ENCODE data around the gene CNGA3.

The CNGA3 gene

GRCh38 chr2:98327776-98328175, 18.5 kb upstream of the CNGA3 start:
- no peaks in the 10 kb centered on the region for H3K9me3 ChIP-seq (ENCODE audit: control insufficient read depth, insufficient read depth, low read length)
- WGBS (ENCODE audit: insufficient coverage, insufficient read length): no CpG with 5 or more reads among the region's 4 CpGs
- no peaks in the 10 kb centered on the region for H3K4me1 ChIP-seq (ENCODE audit: control insufficient read depth, insufficient read depth, low read length)
- DNase-seq (ENCODE audit: low read depth, low spot score): no peak
- no peak overlapping the region for H3K4me3 ChIP-seq (ENCODE audit: low read length)
- H3K36me3 ChIP-seq (ENCODE audit: control insufficient read depth, insufficient read depth, low read length): no peaks in the 10 kb centered on the region
- no peak overlapping the region for H3K27ac ChIP-seq (ENCODE audit: low read length)
- no peaks in the 10 kb centered on the region for H3K27me3 ChIP-seq (ENCODE audit: control insufficient read depth, insufficient read depth, low read length)

GRCh38 chr2:98329549-98329948, 16.7 kb upstream of the CNGA3 start:
- Histone ChIP-seq H3K4me1 (ENCODE audit: control insufficient read depth, insufficient read depth, low read length) (peaks cover 6% of the 10 kb centered on the region; the same call in 1 of the 2 replicates), H3K4me3 (ENCODE audit: low read length) (no peak overlapping the region), H3K36me3 (ENCODE audit: control insufficient read depth, insufficient read depth, low read length) (no peaks in the 10 kb centered on the region), H3K27ac (ENCODE audit: low read length) (no peak overlapping the region), H3K9me3 (ENCODE audit: control insufficient read depth, insufficient read depth, low read length) (no peaks in the 10 kb centered on the region), H3K27me3 (ENCODE audit: control insufficient read depth, insufficient read depth, low read length) (0 out of 2 replicates have a peak, but pooled peaks cover 1% of the 10 kb centered on the region)
- no CpG with 5 or more reads among the region's 4 CpGs for WGBS (ENCODE audit: insufficient coverage, insufficient read length)
- DNase-seq (ENCODE audit: low read depth, low spot score): no peak

GRCh38 chr2:98332989-98333388, 13.3 kb upstream of the CNGA3 start:
- Histone ChIP-seq H3K27ac (ENCODE audit: low read length) (no peak overlapping the region), H3K27me3 (ENCODE audit: control insufficient read depth, insufficient read depth, low read length) (0 out of 2 replicates have a peak, but pooled peaks cover 1% of the 10 kb centered on the region), H3K9me3 (ENCODE audit: control insufficient read depth, insufficient read depth, low read length) (no peaks in the 10 kb centered on the region), H3K4me1 (ENCODE audit: control insufficient read depth, insufficient read depth, low read length) (peaks cover 8% of the 10 kb centered on the region; the same call in 1 of the 2 replicates), H3K4me3 (ENCODE audit: low read length) (no peak overlapping the region), H3K36me3 (ENCODE audit: control insufficient read depth, insufficient read depth, low read length) (no peaks in the 10 kb centered on the region)
- no CpG with 5 or more reads among the region's 5 CpGs for WGBS (ENCODE audit: insufficient coverage, insufficient read length)
- no peak for DNase-seq (ENCODE audit: low read depth, low spot score)

GRCh38 chr2:98333922-98334321, 12.3 kb upstream of the CNGA3 start:
- H3K27ac ChIP-seq (ENCODE audit: low read length): no peak overlapping the region
- no peaks in the 10 kb centered on the region for H3K9me3 ChIP-seq (ENCODE audit: control insufficient read depth, insufficient read depth, low read length)
- no peak overlapping the region for H3K4me3 ChIP-seq (ENCODE audit: low read length)
- 0 out of 2 replicates have a peak, but pooled peaks cover 1% of the 10 kb centered on the region for H3K27me3 ChIP-seq (ENCODE audit: control insufficient read depth, insufficient read depth, low read length)
- H3K4me1 ChIP-seq (ENCODE audit: control insufficient read depth, insufficient read depth, low read length): peaks cover 8% of the 10 kb centered on the region; the same call in 1 of the 2 replicates
- no CpG with 5 or more reads among the region's 2 CpGs for WGBS (ENCODE audit: insufficient coverage, insufficient read length)
- H3K36me3 ChIP-seq (ENCODE audit: control insufficient read depth, insufficient read depth, low read length): no peaks in the 10 kb centered on the region
- no peak for DNase-seq (ENCODE audit: low read depth, low spot score)

- WGBS (ENCODE audit: insufficient coverage, insufficient read length): no CpG with 5 or more reads among the region's 4 CpGs
- no peak for DNase-seq (ENCODE audit: low read depth, low spot score)
Observed at GRCh38 chr2:98334439-98335078, 11.7 kb upstream of the CNGA3 start.

GRCh38 chr2:98335271-98335670, 11.0 kb upstream of the CNGA3 start:
- no CpG with 5 or more reads among the region's 3 CpGs for WGBS (ENCODE audit: insufficient coverage, insufficient read length)
- Histone ChIP-seq H3K27me3 (ENCODE audit: control insufficient read depth, insufficient read depth, low read length) (0 out of 2 replicates have a peak, but pooled peaks cover 1% of the 10 kb centered on the region), H3K27ac (ENCODE audit: low read length) (no peak overlapping the region), H3K4me3 (ENCODE audit: low read length) (no peak overlapping the region), H3K4me1 (ENCODE audit: control insufficient read depth, insufficient read depth, low read length) (peaks cover 8% of the 10 kb centered on the region; the same call in 1 of the 2 replicates), H3K36me3 (ENCODE audit: control insufficient read depth, insufficient read depth, low read length) (no peaks in the 10 kb centered on the region), H3K9me3 (ENCODE audit: control insufficient read depth, insufficient read depth, low read length) (no peaks in the 10 kb centered on the region)
- no peak for DNase-seq (ENCODE audit: low read depth, low spot score)

More at GRCh38 chr2:98334439-98335078, 11.7 kb upstream of the CNGA3 start:
- Histone ChIP-seq H3K9me3 (ENCODE audit: control insufficient read depth, insufficient read depth, low read length) (no peaks in the 10 kb centered on the region), H3K4me1 (ENCODE audit: control insufficient read depth, insufficient read depth, low read length) (peaks cover 8% of the 10 kb centered on the region; the same call in 1 of the 2 replicates), H3K27me3 (ENCODE audit: control insufficient read depth, insufficient read depth, low read length) (0 out of 2 replicates have a peak, but pooled peaks cover 1% of the 10 kb centered on the region), H3K27ac (ENCODE audit: low read length) (no peak overlapping the region), H3K4me3 (ENCODE audit: low read length) (no peak overlapping the region), H3K36me3 (ENCODE audit: control insufficient read depth, insufficient read depth, low read length) (no peaks in the 10 kb centered on the region)

GRCh38 chr2:98341241-98341640, 5.0 kb upstream of the CNGA3 start:
- Histone ChIP-seq H3K4me3 (ENCODE audit: low read length) (no peak overlapping the region), H3K27ac (ENCODE audit: low read length) (no peak overlapping the region), H3K27me3 (ENCODE audit: control insufficient read depth, insufficient read depth, low read length) (peaks cover 16% of the 10 kb centered on the region), H3K9me3 (ENCODE audit: control insufficient read depth, insufficient read depth, low read length) (no peaks in the 10 kb centered on the region), H3K4me1 (ENCODE audit: control insufficient read depth, insufficient read depth, low read length) (no peaks in the 10 kb centered on the region), H3K36me3 (ENCODE audit: control insufficient read depth, insufficient read depth, low read length) (no peaks in the 10 kb centered on the region)
- no peak for DNase-seq (ENCODE audit: low read depth, low spot score)
- no CpG with 5 or more reads among the region's 2 CpGs for WGBS (ENCODE audit: insufficient coverage, insufficient read length)

- DNase-seq (ENCODE audit: low read depth, low spot score): no peak
- no peak overlapping the region for H3K4me3 ChIP-seq (ENCODE audit: low read length)
- H3K36me3 ChIP-seq (ENCODE audit: control insufficient read depth, insufficient read depth, low read length): no peaks in the 10 kb centered on the region
- WGBS (ENCODE audit: insufficient coverage, insufficient read length): no CpG with 5 or more reads among the region's 3 CpGs
- peaks cover 7% of the 10 kb centered on the region for H3K4me1 ChIP-seq (ENCODE audit: control insufficient read depth, insufficient read depth, low read length)
- H3K27ac ChIP-seq (ENCODE audit: low read length): no peak overlapping the region
- peaks cover 33% of the 10 kb centered on the region for H3K27me3 ChIP-seq (ENCODE audit: control insufficient read depth, insufficient read depth, low read length)
- H3K9me3 ChIP-seq (ENCODE audit: control insufficient read depth, insufficient read depth, low read length): no peaks in the 10 kb centered on the region
Observed at GRCh38 chr2:98343285-98343684, 3.0 kb upstream of the CNGA3 start.

GRCh38 chr2:98347298-98348065, 1.2 kb downstream of the CNGA3 start:
- H3K27me3 ChIP-seq (ENCODE audit: control insufficient read depth, insufficient read depth, low read length): peaks cover 38% of the 10 kb centered on the region
- no peaks in the 10 kb centered on the region for H3K9me3 ChIP-seq (ENCODE audit: control insufficient read depth, insufficient read depth, low read length)
- no peak overlapping the region; the same call in 1 of the 2 replicates for H3K4me3 ChIP-seq (ENCODE audit: low read length)
- WGBS (ENCODE audit: insufficient coverage, insufficient read length): no CpG with 5 or more reads among the region's 54 CpGs
- no peak for DNase-seq (ENCODE audit: low read depth, low spot score)
- H3K4me1 ChIP-seq (ENCODE audit: control insufficient read depth, insufficient read depth, low read length): peaks cover 7% of the 10 kb centered on the region
- no peak overlapping the region for H3K27ac ChIP-seq (ENCODE audit: low read length)
- no peaks in the 10 kb centered on the region for H3K36me3 ChIP-seq (ENCODE audit: control insufficient read depth, insufficient read depth, low read length)

GRCh38 chr2:98348066-98348561, 1.9 kb downstream of the CNGA3 start:
- DNase-seq (ENCODE audit: low read depth, low spot score): no peak
- Histone ChIP-seq H3K4me1 (ENCODE audit: control insufficient read depth, insufficient read depth, low read length) (peaks cover 7% of the 10 kb centered on the region), H3K9me3 (ENCODE audit: control insufficient read depth, insufficient read depth, low read length) (no peaks in the 10 kb centered on the region), H3K27me3 (ENCODE audit: control insufficient read depth, insufficient read depth, low read length) (peaks cover 38% of the 10 kb centered on the region), H3K36me3 (ENCODE audit: control insufficient read depth, insufficient read depth, low read length) (no peaks in the 10 kb centered on the region), H3K27ac (ENCODE audit: low read length) (no peak overlapping the region), H3K4me3 (ENCODE audit: low read length) (no peak overlapping the region)
- WGBS (ENCODE audit: insufficient coverage, insufficient read length): no CpG with 5 or more reads among the region's 15 CpGs

All from iPS DF 6.9 (cell line).